Brain microvascular endothelial cell (primary cell): ENCODE results near the gene SLX9.

ENCODE experiments used
- DNase-seq: peaks from one replicate; pipeline ENCODE4 v3.0.0-alpha.2; 2020
- H3K27ac ChIP-seq: fragments of 250-450 bp; sonication (Bioruptor Pico); 2 replicates; pipeline ENCODE4 v1.5.1; 2020; ENCODE audit warnings: mild to moderate bottlenecking, moderate library complexity
- H3K27me3 ChIP-seq: fragments of 250-450 bp; sonication (Bioruptor Pico); replicated peaks from 2 replicates; pipeline ENCODE4 v1.5.1; 2020; ENCODE audit warnings: mild to moderate bottlenecking
- H3K36me3 ChIP-seq: fragments of 250-450 bp; sonication (Bioruptor Pico); replicated peaks from 2 replicates; pipeline ENCODE4 v1.5.1; 2020; ENCODE audit warnings: mild to moderate bottlenecking
- H3K4me3 ChIP-seq: 2 replicates; pipeline ENCODE4 v1.5.1; 2011; ENCODE audit warnings: low read depth, mild to moderate bottlenecking, control low read depth, low read length, moderate library complexity
- CTCF ChIP-seq: IDR thresholded peaks from 2 replicates; pipeline ENCODE4 v1.5.1; 2011; ENCODE audit warnings: low read depth, mild to moderate bottlenecking, moderate library complexity, low read length, control low read depth, inconsistent platforms; ENCODE audit errors: missing control alignments
- in situ Hi-C: cut with HindIII; loops from 2 replicates; pipeline ENCODE4 v1.10.0; 2017; ENCODE audit warnings: low sequenced_read_pairs, low pct_ligation_motif_present

The SLX9 gene

DNA sequence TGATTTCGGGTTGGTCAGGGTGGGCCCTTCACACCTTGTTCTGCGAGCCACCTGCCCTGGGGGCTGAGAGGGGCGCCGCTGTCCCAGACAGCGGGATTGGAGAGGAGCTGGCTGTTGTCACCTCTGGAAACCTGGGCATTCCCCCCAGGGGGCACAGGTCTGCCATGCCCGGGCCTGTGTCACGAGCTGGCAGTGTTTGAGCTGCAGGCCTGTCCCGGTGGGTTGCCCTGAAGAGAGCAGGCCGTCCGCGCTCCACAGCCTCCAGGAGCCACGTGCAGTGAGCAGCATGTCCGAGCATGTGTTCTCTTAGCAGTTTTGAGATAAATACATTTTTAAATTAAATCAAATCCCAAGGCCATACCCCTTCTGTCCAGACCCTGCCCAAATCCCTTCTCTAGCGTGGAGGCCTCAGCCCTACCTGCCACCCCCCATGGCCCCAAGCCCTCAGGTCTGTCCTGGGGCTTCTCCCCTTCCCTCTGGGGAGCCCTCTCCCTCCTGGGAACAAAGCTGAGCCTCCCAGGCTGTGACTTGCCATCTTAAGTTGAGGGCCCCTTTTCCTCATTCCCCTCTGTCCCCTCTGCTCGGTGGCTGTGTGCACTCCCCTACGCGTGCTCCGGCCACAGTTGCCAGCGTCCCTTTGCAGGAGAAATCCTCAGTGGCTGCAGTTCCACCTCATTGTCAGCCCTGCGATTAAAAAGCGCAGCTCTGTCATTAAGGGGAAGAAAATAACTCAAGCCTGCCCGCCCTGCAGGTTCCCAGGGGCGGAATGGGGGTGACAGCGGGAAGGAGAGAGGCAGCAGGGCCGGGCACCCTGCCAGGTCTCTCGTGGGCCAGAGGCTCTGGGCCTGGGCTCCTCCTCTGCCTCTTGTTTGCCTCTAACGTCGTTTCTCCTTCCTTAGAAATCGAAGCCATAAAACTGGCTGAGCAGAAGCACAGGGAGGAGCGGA lies 26.6 kb downstream of the SLX9 start:
- no peaks in the 10 kb centered on the region for H3K36me3 ChIP-seq
- no peak overlapping the region for H3K4me3 ChIP-seq

GRCh38 chr21:44967082-44968047 lies 27.5 kb downstream of the SLX9 start:
- in situ Hi-C loops, result no loop called here
- Histone ChIP-seq H3K36me3 (no peaks in the 10 kb centered on the region), H3K4me3 (no peak overlapping the region), H3K27me3 (no peaks in the 10 kb centered on the region), H3K27ac (peak overlapping the region; percentile 14)
- no peak for TF ChIP-seq CTCF
- DNase-seq, result no peak

More for the DNA sequence above, 26.6 kb downstream of the SLX9 start:
- no peak for DNase-seq
- in situ Hi-C loops, result no loop called here
- no peaks in the 10 kb centered on the region for H3K27me3 ChIP-seq
- TF ChIP-seq CTCF, result no peak
- peak overlapping the region; percentile 49 for H3K27ac ChIP-seq

DNA sequence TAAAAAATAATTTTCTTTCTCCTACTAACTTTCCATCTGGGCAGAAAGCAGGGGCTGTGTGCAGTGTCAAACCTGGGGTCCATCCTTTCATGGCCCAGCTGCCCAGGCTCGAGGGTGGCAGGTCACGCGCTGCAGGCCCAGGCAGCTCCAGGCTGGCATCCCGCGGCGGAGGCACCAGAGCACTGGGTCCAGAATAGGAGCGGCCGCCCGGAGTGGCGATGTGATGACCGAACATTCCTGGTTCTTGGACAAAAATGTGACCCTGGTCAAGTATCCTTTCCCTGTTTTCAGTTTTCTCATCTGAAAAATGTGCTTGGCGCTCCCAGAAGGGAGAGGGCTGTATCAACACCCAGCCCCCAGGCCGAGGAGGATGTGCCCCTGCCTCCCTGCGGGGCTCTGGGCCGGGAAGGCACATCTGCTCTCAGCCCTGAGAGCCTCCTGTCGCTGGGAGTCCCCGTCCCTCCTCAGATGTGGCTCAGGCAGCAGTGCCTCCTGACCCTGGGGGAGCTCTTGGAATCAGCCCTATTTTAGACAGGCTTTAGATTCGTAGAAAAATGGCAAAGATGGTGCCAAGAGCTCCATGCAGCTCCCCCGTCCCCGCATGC lies 29.3 kb downstream of the SLX9 start:
- Histone ChIP-seq H3K36me3 (no peaks in the 10 kb centered on the region), H3K27ac (peak overlapping the region; percentile 46), H3K4me3 (no peak overlapping the region), H3K27me3 (no peaks in the 10 kb centered on the region)
- in situ Hi-C loops, result no loop called here
- no peak for DNase-seq
- TF ChIP-seq CTCF, result no peak

- TF ChIP-seq CTCF, result peak; percentile 16
- DNase-seq, result peak; percentile 67
- H3K27ac ChIP-seq, result peak overlapping the region; percentile 46
- no peaks in the 10 kb centered on the region for H3K27me3 ChIP-seq
- H3K4me3 ChIP-seq, result no peak overlapping the region
- no peaks in the 10 kb centered on the region for H3K36me3 ChIP-seq
- in situ Hi-C loops, result no loop called here
These were observed 30.3 kb downstream of the SLX9 start for GRCh38 chr21:44969931-44970755.
